ENCODE data around the gene PPP3R1. TPM values are rescaled to one million over a fixed set of nuclear protein-coding genes. Genes with fewer than 3 reads are reported as not detected.

PPP3R1 gene
- total and polyA plus RNA-seq, 2 of the 4 experiments (the other 2 are of a cell fraction), result 9.1 to 17.3 TPM

GRCh38 chr2:68231061-68231372, 21.3 kb downstream of the PPP3R1 start:
- DNase-seq (no peak), ATAC-seq (ENCODE audit: low read depth) (no peak)
- H4K5ac ChIP-seq (ENCODE audit: low read depth, low read length), result no peak overlapping the region; the same call in 1 of the 2 replicates
- no peaks in the 10 kb centered on the region for H3K9me3 ChIP-seq (ENCODE audit: control insufficient read depth, insufficient read depth, low read length)
- H2AFZ ChIP-seq (replicated peaks; ENCODE audit: low read length, poor library complexity), result no peak overlapping the region
- H3K56ac ChIP-seq (ENCODE audit: extremely low read depth, insufficient read depth, low read length), result 0 out of 2 replicates have a peak overlapping the region, but pooled peaks have one; percentile 9
- H3K9me1 ChIP-seq (ENCODE audit: insufficient read depth, low read length), result peaks cover 3% of the 10 kb centered on the region; the same call in 1 of the 2 replicates
- ChIA-PET POLR2A (ENCODE audit: unreplicated experiment) (no interaction called here), CTCF (no interaction called here)
- H4K8ac ChIP-seq (ENCODE audit: low read depth in 2 of 2, low read length in 2 of 2), result peak overlapping the region; percentile 15 to 66; a peak in 2 of 4 replicates
- in situ Hi-C loops (cut with MboI; ENCODE audit: low sequenced_read_pairs) (no loop called here), dilution Hi-C loops (cut with HindIII; ENCODE audit: low sequenced_read_pairs, unreplicated experiment) (no loop called here), intact Hi-C loops (cut with micrococcal nuclease) (no loop called here)
- H3K4me1 ChIP-seq (ENCODE audit: control insufficient read depth, insufficient read depth, low read length), result peaks cover 8% of the 10 kb centered on the region
- BruUV-seq (replicated peaks), result no TSS peak
- H3K4me3 ChIP-seq (ENCODE audit: insufficient read depth, low read depth, low read length), result no peak overlapping the region
- peaks cover 43% of the 10 kb centered on the region for H4K20me1 ChIP-seq (ENCODE audit: insufficient read depth, low read length)
- peak overlapping the region; percentile 50 for H2BK5ac ChIP-seq (ENCODE audit: low read depth, low read length, poor library complexity, severe bottlenecking)
- no peak overlapping the region for H3K27ac ChIP-seq (ENCODE audit: insufficient read depth, low read length)
- H3K4me2 ChIP-seq (ENCODE audit: low read depth, low read length), result peak overlapping the region; percentile 69; the same call in 1 of the 2 replicates
- H3K9ac ChIP-seq (ENCODE audit: low read depth, low read length), result peak overlapping the region; percentile 40; the same call in 1 of the 2 replicates
- H2BK120ac ChIP-seq (ENCODE audit: low read depth, low read length), result 0 out of 2 replicates have a peak overlapping the region, but pooled peaks have one; percentile 1
- no peak overlapping the region for H3K23ac ChIP-seq (ENCODE audit: low read depth, low read length)
- H2BK15ac ChIP-seq (ENCODE audit: low read depth, low read length), result no peak overlapping the region
- peaks cover 8 to 21% of the 10 kb centered on the region in 2 experiments; a peak in 2 of 4 replicates for H3K79me1 ChIP-seq (ENCODE audit: low read depth in 1 of 2, low read length in 2 of 2)
- H3K27me3 ChIP-seq (ENCODE audit: control insufficient read depth, insufficient read depth, low read length), result no peaks in the 10 kb centered on the region
- H2AK9ac ChIP-seq (replicated peaks; ENCODE audit: low read depth, low read length, poor library complexity), result no peak overlapping the region
- H2AK5ac ChIP-seq (ENCODE audit: low read depth, low read length), result no peak overlapping the region
- H3K18ac ChIP-seq (ENCODE audit: low read depth, low read length), result peak overlapping the region; percentile 11; the same call in 1 of the 2 replicates
- H3K36me3 ChIP-seq (ENCODE audit: control insufficient read depth, insufficient read depth, low read length), result no peaks in the 10 kb centered on the region
- H3K14ac ChIP-seq (replicated peaks; ENCODE audit: low read depth, low read length), result no peak overlapping the region
- no peak overlapping the region for H2BK20ac ChIP-seq (ENCODE audit: low read depth, low read length)
- 0 out of 2 replicates have a peak overlapping the region, but pooled peaks have one; percentile 6 for H4K91ac ChIP-seq (ENCODE audit: insufficient read depth, low read depth, low read length)
- 0% methylated on average over 1 of the region's 1 CpG; no CpG with 5 or more reads in 1 of the 2 experiments for WGBS, 2 experiments (ENCODE audit: extremely low coverage in 2 of 2, insufficient read length in 1 of 2)
- H3K4ac ChIP-seq (ENCODE audit: low read depth, low read length), result no peak overlapping the region
- TF ChIP-seq CHD1 (IDR thresholded peaks at IDR 0.05; ENCODE audit: low read depth, low read length) (no peak), CEBPB (IDR thresholded peaks at IDR 0.05; ENCODE audit: low read depth, low read length) (no peak), USF2 (IDR thresholded peaks at IDR 0.05; ENCODE audit: low read depth, low read length) (no peak), MAZ (IDR thresholded peaks at IDR 0.05; ENCODE audit: borderline replicate concordance, low read depth, low read length) (no peak), ELK1 (IDR thresholded peaks at IDR 0.05; ENCODE audit: borderline replicate concordance, low read depth, low read length) (no peak), RAD21 (IDR thresholded peaks at IDR 0.05; ENCODE audit: low read length) (no peak), NFE2L2 (IDR thresholded peaks at IDR 0.05; ENCODE audit: low read depth, low read length) (no peak), POLR2A (IDR thresholded peaks at IDR 0.05; ENCODE audit: low read depth, low read length) (no peak), RFX5 (IDR thresholded peaks at IDR 0.05; ENCODE audit: low read depth, low read length) (no peak)
